Esophagus muscularis mucosa (tissue), 3 donors: ENCODE results near the gene ABTB1.

Source experiments
- CTCF ChIP-seq, 3 experiments: fragments of 200-600 bp in 2 of 3; fragments of 450-650 bp in 1 of 3; sonication (generic) in 2 of 3; IDR thresholded peaks; one replicate each; pipeline ENCODE4 v1.5.1; 2017 to 2019; ENCODE audit warnings: antibody characterized with exemption in 3 of 3, mild to moderate bottlenecking in 2 of 3, moderate library complexity in 1 of 3
- POLR2A ChIP-seq: fragments of 450-650 bp; IDR thresholded peaks from one replicate; pipeline ENCODE4 v1.6.1; 2017; ENCODE audit warnings: antibody characterized with exemption, moderate library complexity, mild to moderate bottlenecking, low read depth

GRCh38 chr3:127662001-127662469 lies 10.7 kb upstream of the ABTB1 start:
- no peak for TF ChIP-seq CTCF (IDR thresholded peaks at IDR 0.05)
- no peak for TF ChIP-seq POLR2A
